HG02870 (cell line): ENCODE data around the gene TMEM53.

Experiments used
- ATAC-seq: cut with Tn5 transposase; IDR thresholded peaks from one replicate; pipeline ENCODE4 v1.9.1; 2021; ENCODE audit warnings: mild to moderate bottlenecking, moderate library complexity; ENCODE audit not compliant: unreplicated experiment

Gene TMEM53

GRCh38 chr1:44648529-44649250 is 25.6 kb downstream of the TMEM53 start:
- ATAC-seq = no peak

- no peak for ATAC-seq
Observed at GRCh38 chr1:44647896-44648295, 26.4 kb downstream of the TMEM53 start.

- ATAC-seq = no peak
Observed at GRCh38 chr1:44646261-44647110, 27.8 kb downstream of the TMEM53 start.

GRCh38 chr1:44645476-44646244 is 28.6 kb downstream of the TMEM53 start:
- ATAC-seq = no peak

GRCh38 chr1:44644806-44645205 is 29.5 kb downstream of the TMEM53 start:
- ATAC-seq = no peak

GRCh38 chr1:44643721-44644334 is 30.5 kb downstream of the TMEM53 start:
- ATAC-seq = no peak

- no peak for ATAC-seq
Observed at GRCh38 chr1:44642925-44643324, 31.4 kb downstream of the TMEM53 start.

GRCh38 chr1:44642255-44642654 is 32.0 kb downstream of the TMEM53 start:
- no peak for ATAC-seq

GRCh38 chr1:44641126-44642102 is 32.9 kb downstream of the TMEM53 start:
- no peak for ATAC-seq

- no peak for ATAC-seq
Observed at GRCh38 chr1:44640200-44640853, 34.0 kb downstream of the TMEM53 start.

GRCh38 chr1:44637702-44638411 is 36.4 kb downstream of the TMEM53 start:
- no peak for ATAC-seq

- no peak for ATAC-seq
Observed at GRCh38 chr1:44636688-44637598, 37.3 kb downstream of the TMEM53 start.

GRCh38 chr1:44636083-44636687 is 38.1 kb downstream of the TMEM53 start:
- no peak for ATAC-seq

- ATAC-seq = no peak
Observed at GRCh38 chr1:44635439-44635838, 38.8 kb downstream of the TMEM53 start.

GRCh38 chr1:44634606-44635189 is 39.6 kb downstream of the TMEM53 start:
- no peak for ATAC-seq

GRCh38 chr1:44632598-44632997 is 41.7 kb downstream of the TMEM53 start:
- ATAC-seq = no peak
